Renal cortical epithelial cell (primary cell): ENCODE measurements around the gene SLC22A31. TPM values are rescaled to one million over a fixed set of nuclear protein-coding genes. Genes with fewer than 3 reads are reported as not detected.

Experiments used
- DNase-seq: peaks from one replicate; pipeline ENCODE4 v3.0.0-alpha.2; 2011; ENCODE audit warnings: low read depth
- total RNA-seq: library from RNA; depleted of rRNA; stranded (reverse); fragments of >200 nt; gene quantifications from 2 replicates; pipeline ENCODE4 v1.2.3, GENCODE V29; 2014

SLC22A31 gene
- total RNA-seq, 1 donor from 2014 or later = not detected

DNA sequence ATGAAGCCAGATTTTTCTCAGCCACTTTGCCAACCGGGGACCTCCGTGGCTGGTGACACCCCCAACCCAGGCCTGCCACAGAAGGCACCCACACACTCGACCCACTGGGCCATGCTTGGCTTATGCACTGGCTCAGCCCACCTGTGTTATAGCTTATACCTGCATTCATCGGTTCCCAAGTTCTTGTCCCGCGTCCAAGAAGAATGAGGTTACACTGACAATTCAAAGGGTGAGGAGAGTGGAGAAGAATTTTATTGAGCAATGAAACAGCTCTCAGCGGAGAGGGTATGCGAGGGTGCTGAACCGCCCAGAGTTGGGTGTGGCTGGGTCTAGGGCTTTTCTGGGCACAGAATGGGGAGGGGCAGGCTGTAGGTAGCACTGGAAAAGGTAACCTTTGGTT lies 51.0 kb downstream of the SLC22A31 start:
- no peak for DNase-seq

DNA sequence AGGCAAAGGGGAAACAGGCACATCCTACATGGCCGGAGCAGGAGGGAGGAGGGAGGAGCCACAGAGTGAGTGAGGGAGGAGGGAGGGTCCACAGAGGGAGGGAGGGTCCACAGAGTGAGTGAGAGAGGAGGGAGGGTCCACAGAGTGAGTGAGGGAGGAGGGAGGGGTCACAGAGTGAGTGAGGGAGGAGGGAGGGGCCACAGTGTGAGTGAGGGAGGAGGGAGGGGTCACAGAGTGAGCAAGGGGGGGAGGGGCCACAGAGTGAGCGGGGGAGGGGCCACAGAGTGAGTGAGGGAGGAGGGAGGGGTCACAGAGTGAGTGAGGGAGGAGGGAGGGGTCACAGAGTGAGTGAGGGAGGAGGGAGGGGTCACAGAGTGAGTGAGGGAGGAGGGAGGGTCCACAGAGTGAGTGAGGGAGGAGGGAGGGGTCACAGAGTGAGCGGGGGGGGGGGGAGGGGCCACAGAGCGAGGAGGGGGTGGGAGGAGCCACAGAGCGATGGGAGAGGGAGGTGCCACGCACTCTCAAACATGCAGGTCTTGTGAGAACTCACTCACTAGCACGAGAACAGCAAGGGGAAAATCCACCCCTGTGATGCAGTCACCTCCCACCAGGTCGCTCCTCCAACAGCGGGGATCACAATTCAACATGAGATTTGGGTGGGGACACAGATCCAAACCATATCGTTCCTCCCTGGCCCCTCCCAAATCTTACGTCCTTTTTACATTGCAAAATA lies 53.1 kb downstream of the SLC22A31 start:
- no peak for DNase-seq

DNA sequence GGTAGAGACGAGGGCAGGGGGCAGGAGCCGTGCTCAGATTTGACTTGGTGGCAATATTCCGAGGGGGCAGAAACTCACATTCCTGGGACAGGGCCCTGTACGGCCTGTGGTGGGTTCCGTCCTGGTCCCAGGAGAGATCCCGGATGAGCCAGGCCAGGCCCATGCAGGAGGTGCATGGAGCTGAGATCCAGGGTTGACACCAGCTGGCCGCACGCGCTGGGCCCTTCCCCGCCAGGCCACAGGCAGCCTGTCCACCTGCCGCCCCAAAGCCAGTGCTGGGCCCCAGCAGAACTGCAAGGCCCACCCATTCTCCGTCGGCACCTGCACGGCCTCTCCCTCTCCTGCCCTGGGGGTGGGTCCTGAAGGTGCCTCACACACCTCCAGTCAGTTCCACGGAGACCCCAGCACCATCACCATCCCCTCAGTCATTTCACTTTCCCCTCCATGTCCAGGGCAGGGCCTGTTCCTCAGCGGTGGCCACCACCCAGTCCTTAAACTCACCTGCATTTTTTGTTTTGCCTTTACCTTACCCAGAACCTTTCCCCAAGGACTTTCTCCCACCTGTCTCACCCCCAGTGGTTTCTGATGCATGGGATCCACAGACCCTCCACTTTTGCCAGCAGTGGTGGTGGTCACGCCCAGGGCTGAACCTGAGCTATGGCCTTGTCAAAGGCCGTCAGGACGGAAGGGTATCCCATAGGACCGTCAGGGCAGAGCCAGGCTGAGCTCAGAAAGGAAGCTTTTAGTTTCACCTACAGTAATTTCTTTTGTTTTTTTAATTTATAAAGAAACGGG lies 53.9 kb downstream of the SLC22A31 start:
- DNase-seq = no peak

Other genes starting within 250 kb of the SLC22A31 start
- not detected in 2 replicates for gene CBFA2T3, start 223.3 kb downstream of the SLC22A31 start, total RNA-seq
- 29.2 and 29.8 TPM in 2 replicates for gene ACSF3, start 106.7 kb downstream of the SLC22A31 start, total RNA-seq
- gene CDH15, start 28.8 kb downstream of the SLC22A31 start, total RNA-seq = not detected in 2 replicates
- 19.2 and 28.3 TPM in 2 replicates for gene ZNF778, start 17.2 kb upstream of the SLC22A31 start, total RNA-seq